GM12874 (cell line): Measurements from ENCODE around the gene EML5.

ENCODE experiments used
- CTCF ChIP-seq: IDR thresholded peaks from 2 replicates; pipeline ENCODE4 v1.5.1; 2011; ENCODE audit warnings: low read depth, mild to moderate bottlenecking, control low read depth, low read length, moderate library complexity; ENCODE audit not compliant: insufficient read depth

The EML5 gene

GRCh38 chr14:88590173-88590572 is 202.6 kb downstream of the EML5 start:
- no peak for TF ChIP-seq CTCF

GRCh38 chr14:88588081-88588480 is 204.7 kb downstream of the EML5 start:
- no peak for TF ChIP-seq CTCF

- no peak for TF ChIP-seq CTCF
Measured at GRCh38 chr14:88584451-88584850, 208.3 kb downstream of the EML5 start.

- TF ChIP-seq CTCF: no peak
Measured at GRCh38 chr14:88576222-88576621, 216.5 kb downstream of the EML5 start.

GRCh38 chr14:88572117-88572516 is 220.6 kb downstream of the EML5 start:
- no peak for TF ChIP-seq CTCF

GRCh38 chr14:88568196-88568595 is 224.6 kb downstream of the EML5 start:
- no peak for TF ChIP-seq CTCF

- no peak for TF ChIP-seq CTCF
Measured at GRCh38 chr14:88565427-88565826, 227.3 kb downstream of the EML5 start.

- no peak for TF ChIP-seq CTCF
Measured at GRCh38 chr14:88563845-88564244, 228.9 kb downstream of the EML5 start.
